ENCODE data around the gene EPB41L2. TPM values are rescaled to one million over a fixed set of nuclear protein-coding genes. Genes with fewer than 3 reads are reported as not detected.

Gene EPB41L2
- total RNA-seq, 1 experiment from 2014 or later, result 199 TPM

DNA sequence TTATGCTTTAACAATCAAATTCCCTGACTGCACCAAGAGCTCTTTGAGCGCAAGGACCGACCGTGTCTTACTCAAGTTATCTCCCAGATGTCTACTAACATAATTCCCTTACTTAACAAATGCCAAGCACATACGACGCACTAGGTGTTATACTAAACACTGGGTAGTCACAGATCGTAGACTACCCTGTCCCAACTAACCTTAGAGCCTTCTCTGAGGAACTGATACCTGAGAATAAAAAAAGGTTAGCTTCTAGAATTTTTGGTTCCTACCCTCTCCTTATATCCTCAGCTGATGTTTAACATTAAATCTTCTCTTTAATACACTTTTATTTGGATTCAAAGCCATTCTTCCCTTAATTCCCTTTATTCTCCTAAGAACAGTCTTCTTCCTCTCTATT, 38.5 kb downstream of the EPB41L2 start:
- Histone ChIP-seq H3K36me3 (ENCODE audit: control insufficient read depth, insufficient read depth, low read length) (no peaks in the 10 kb centered on the region), H3K27ac (ENCODE audit: low read length) (peak overlapping the region; percentile 13; the same call in 1 of the 2 replicates), H3K27me3 (ENCODE audit: control insufficient read depth, insufficient read depth, low read length) (no peaks in the 10 kb centered on the region), H3K4me1 (ENCODE audit: control insufficient read depth, insufficient read depth, low read length) (peaks cover 19% of the 10 kb centered on the region), H3K9me3 (ENCODE audit: control insufficient read depth, insufficient read depth, low read depth, low read length) (no peaks in the 10 kb centered on the region), H3K4me3 (ENCODE audit: low read depth in 2 of 2, low read length in 2 of 2) (no peak overlapping the region)
- ATAC-seq (no peak), DNase-seq (ENCODE audit: low read depth, low spot score) (no peak)
- BruUV-seq (replicated peaks), result no TSS peak
- TF ChIP-seq, protein P1, sequence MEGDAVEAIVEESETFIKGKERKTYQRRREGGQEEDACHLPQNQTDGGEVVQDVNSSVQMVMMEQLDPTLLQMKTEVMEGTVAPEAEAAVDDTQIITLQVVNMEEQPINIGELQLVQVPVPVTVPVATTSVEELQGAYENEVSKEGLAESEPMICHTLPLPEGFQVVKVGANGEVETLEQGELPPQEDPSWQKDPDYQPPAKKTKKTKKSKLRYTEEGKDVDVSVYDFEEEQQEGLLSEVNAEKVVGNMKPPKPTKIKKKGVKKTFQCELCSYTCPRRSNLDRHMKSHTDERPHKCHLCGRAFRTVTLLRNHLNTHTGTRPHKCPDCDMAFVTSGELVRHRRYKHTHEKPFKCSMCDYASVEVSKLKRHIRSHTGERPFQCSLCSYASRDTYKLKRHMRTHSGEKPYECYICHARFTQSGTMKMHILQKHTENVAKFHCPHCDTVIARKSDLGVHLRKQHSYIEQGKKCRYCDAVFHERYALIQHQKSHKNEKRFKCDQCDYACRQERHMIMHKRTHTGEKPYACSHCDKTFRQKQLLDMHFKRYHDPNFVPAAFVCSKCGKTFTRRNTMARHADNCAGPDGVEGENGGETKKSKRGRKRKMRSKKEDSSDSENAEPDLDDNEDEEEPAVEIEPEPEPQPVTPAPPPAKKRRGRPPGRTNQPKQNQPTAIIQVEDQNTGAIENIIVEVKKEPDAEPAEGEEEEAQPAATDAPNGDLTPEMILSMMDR (IDR thresholded peaks at IDR 0.05), result no peak
- TF ChIP-seq, protein P2, sequence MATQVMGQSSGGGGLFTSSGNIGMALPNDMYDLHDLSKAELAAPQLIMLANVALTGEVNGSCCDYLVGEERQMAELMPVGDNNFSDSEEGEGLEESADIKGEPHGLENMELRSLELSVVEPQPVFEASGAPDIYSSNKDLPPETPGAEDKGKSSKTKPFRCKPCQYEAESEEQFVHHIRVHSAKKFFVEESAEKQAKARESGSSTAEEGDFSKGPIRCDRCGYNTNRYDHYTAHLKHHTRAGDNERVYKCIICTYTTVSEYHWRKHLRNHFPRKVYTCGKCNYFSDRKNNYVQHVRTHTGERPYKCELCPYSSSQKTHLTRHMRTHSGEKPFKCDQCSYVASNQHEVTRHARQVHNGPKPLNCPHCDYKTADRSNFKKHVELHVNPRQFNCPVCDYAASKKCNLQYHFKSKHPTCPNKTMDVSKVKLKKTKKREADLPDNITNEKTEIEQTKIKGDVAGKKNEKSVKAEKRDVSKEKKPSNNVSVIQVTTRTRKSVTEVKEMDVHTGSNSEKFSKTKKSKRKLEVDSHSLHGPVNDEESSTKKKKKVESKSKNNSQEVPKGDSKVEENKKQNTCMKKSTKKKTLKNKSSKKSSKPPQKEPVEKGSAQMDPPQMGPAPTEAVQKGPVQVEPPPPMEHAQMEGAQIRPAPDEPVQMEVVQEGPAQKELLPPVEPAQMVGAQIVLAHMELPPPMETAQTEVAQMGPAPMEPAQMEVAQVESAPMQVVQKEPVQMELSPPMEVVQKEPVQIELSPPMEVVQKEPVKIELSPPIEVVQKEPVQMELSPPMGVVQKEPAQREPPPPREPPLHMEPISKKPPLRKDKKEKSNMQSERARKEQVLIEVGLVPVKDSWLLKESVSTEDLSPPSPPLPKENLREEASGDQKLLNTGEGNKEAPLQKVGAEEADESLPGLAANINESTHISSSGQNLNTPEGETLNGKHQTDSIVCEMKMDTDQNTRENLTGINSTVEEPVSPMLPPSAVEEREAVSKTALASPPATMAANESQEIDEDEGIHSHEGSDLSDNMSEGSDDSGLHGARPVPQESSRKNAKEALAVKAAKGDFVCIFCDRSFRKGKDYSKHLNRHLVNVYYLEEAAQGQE (IDR thresholded peaks at IDR 0.05; ENCODE audit: insufficient read depth in 1 of 2, low read depth in 2 of 2, low read length in 1 of 2), result no peak
- TF ChIP-seq POLR2AphosphoS5 (IDR thresholded peaks at IDR 0.05; ENCODE audit: low read depth, low read length), result no peak
- TF ChIP-seq TCF7L2 (IDR thresholded peaks at IDR 0.05; ENCODE audit: low read depth, low read length), result no peak
- no peak for TF ChIP-seq SIN3A (IDR thresholded peaks at IDR 0.05; ENCODE audit: borderline replicate concordance, insufficient read depth, low read depth, low read length)
- CTCF ChIA-PET, result no interaction called here
- intact Hi-C loops (cut with micrococcal nuclease; ENCODE audit: unreplicated experiment), result no loop called here
- in situ Hi-C loops (cut with HindIII; ENCODE audit: low pct_unique_long_range_greater_than_20kb, low sequenced_read_pairs), result no loop called here
- POLR2A ChIA-PET, result no interaction called here

DNA sequence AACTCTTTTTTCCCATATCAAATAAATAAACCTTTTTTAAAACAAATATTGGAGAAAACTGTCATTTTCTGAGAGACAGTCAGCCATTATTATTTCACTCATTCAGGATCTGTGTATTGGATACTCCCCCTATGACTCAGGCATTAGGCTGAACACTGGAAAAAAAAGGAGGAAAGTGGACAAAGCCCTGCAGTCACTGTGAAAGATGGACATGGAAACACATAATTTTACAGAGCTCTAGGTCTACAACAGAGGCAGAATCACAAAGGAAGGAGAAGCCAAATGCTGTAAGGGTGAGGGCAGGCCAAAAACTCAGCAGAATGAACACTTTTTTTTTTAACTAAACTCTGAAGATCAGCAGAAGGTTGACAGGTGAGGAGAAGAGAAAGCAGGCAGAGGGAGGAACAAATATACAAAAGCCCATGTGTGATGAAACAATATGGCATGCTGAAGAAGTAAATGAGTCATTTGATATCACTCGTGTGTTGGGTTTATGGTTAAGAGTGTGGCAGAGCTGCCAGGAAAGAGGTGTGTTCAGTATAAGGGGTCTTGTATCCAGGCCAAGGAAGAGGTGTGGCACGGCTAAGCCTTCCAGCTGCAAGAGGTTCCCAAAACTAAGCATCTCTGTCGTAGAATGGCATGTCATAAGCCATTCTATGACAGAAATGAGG, 39.1 kb downstream of the EPB41L2 start:
- Histone ChIP-seq H3K4me1 (ENCODE audit: control insufficient read depth, insufficient read depth, low read length) (peaks cover 17% of the 10 kb centered on the region), H3K36me3 (ENCODE audit: control insufficient read depth, insufficient read depth, low read length) (no peaks in the 10 kb centered on the region), H3K9me3 (ENCODE audit: control insufficient read depth, insufficient read depth, low read depth, low read length) (no peaks in the 10 kb centered on the region), H3K4me3 (ENCODE audit: low read depth in 2 of 2, low read length in 2 of 2) (no peak overlapping the region), H3K27me3 (ENCODE audit: control insufficient read depth, insufficient read depth, low read length) (no peaks in the 10 kb centered on the region), H3K27ac (ENCODE audit: low read length) (peak overlapping the region; percentile 13; the same call in 1 of the 2 replicates)
- TF ChIP-seq, protein P2 (IDR thresholded peaks at IDR 0.05; ENCODE audit: insufficient read depth in 1 of 2, low read depth in 2 of 2, low read length in 1 of 2), result no peak
- TF ChIP-seq POLR2AphosphoS5 (IDR thresholded peaks at IDR 0.05; ENCODE audit: low read depth, low read length), result no peak
- TF ChIP-seq, protein P1 (IDR thresholded peaks at IDR 0.05), result no peak
- no peak for TF ChIP-seq TCF7L2 (IDR thresholded peaks at IDR 0.05; ENCODE audit: low read depth, low read length)
- no peak for TF ChIP-seq SIN3A (IDR thresholded peaks at IDR 0.05; ENCODE audit: borderline replicate concordance, insufficient read depth, low read depth, low read length)
- DNase-seq (ENCODE audit: low read depth, low spot score) (no peak), ATAC-seq (peak; percentile 74)
- BruUV-seq (replicated peaks), result no TSS peak
- POLR2A ChIA-PET, result no interaction called here
- in situ Hi-C loops (cut with HindIII; ENCODE audit: low pct_unique_long_range_greater_than_20kb, low sequenced_read_pairs) (no loop called here), intact Hi-C loops (cut with micrococcal nuclease; ENCODE audit: unreplicated experiment) (no loop called here)
- CTCF ChIA-PET, result no interaction called here
